Mucosa of descending colon (tissue), 3 donors: ENCODE results near the gene ARHGEF10L. TPM values are rescaled to one million over a fixed set of nuclear protein-coding genes. Genes with fewer than 3 reads are reported as not detected.

Source experiments
- ATAC-seq: fragments of 200-7000 bp; cut with Tn5 transposase; one replicate; pipeline ENCODE4 v1.9.1; 2020; ENCODE audit warnings: mild to moderate bottlenecking, moderate library complexity
- DNase-seq, 3 donors: peaks; one replicate each; pipeline ENCODE4 v3.0.0-alpha.2; 2020
- H3K36me3 ChIP-seq: fragments of 200-600 bp; one replicate; pipeline ENCODE4 v1.8.0; 2021; ENCODE audit warnings: low read depth, mild to moderate bottlenecking
- H3K4me1 ChIP-seq: fragments of 200-600 bp; one replicate; pipeline ENCODE4 v1.8.0; 2021; ENCODE audit warnings: low read depth, mild to moderate bottlenecking
- H3K4me3 ChIP-seq: fragments of 200-600 bp; one replicate; pipeline ENCODE4 v1.8.0; 2021; ENCODE audit warnings: mild to moderate bottlenecking
- H3K9me3 ChIP-seq: fragments of 200-600 bp; one replicate; pipeline ENCODE4 v1.8.0; 2021; ENCODE audit warnings: mild to moderate bottlenecking
- intact Hi-C, 2 donors: fragments of 100-400 bp; cut with DNase I in 1 of 2; cut with micrococcal nuclease in 1 of 2; formaldehyde crosslinking; loops; one replicate each; pipeline versions ENCODE4 v1.11.0 to v1.11.1; 2022; cut with DNase I, micrococcal nuclease
- total RNA-seq, 3 donors: library from RNA; stranded (reverse); fragmentation: NEBNext Ultra II Directional in 2 of 3; extraction: Animal tissue kit (Norgen Biotek cat#: 25700) in 2 of 3; gene quantifications; one replicate each; pipeline versions ENCODE4 v1.2.1 to v1.2.4, GENCODE V29; 2021 to 2023
- TF ChIP-seq, protein P1 (sequence below): fragments of 200-600 bp; IDR thresholded peaks from one replicate; pipeline ENCODE4 v1.8.0; 2022; ENCODE audit warnings: antibody characterized with exemption, mild to moderate bottlenecking
- donor health status: DM: no; HTN: no; CAD: no; lungs with moderate emphysema.
- donor health status: DM: no; HTN: no; CAD: no.
- donor health status: DM: no; HTN: yes; CAD: no.

The ARHGEF10L gene
- total RNA-seq, 3 donors from 2014 or later: 87.6 to 146 (median 144) TPM

DNA sequence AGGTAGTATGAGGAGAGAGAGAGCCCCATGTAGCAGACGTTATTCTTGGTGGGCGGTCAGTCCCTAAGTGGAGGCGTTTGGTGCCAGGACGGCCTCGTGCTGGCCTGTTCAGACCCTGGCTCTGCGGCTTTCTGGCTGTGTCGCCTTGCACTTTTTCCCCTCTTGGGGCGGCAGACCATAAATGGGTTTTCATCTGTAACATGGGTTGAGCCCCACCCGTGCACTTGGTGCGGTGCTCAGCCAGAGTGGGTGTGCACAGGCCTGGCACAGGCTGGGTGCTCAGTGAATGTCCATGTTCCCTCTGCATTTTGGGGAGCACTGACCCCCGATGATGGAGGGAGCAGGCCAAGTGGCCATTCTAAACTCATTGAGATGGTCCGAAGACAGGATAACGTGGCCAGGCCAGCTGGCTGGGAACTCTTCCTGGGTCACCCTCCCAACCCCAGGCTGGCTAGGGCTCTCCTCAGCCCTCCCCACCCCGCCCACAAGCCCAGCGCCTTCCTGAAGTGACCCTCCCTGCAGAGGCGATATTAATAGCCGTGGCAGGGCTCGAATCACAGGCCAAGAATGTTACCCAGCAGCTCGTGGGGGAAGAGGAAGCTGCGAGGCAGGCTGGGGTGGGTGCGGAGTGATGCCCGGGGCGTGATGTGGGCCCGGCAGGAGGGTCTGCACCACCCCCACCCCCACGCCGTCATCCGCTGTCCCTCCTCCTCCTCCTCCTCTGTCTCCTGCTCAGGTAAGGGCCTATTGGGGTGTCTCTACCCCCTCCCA, 78.5 kb downstream of the ARHGEF10L start:
- peak; percentile 23 for ATAC-seq
- TF ChIP-seq, protein P1, sequence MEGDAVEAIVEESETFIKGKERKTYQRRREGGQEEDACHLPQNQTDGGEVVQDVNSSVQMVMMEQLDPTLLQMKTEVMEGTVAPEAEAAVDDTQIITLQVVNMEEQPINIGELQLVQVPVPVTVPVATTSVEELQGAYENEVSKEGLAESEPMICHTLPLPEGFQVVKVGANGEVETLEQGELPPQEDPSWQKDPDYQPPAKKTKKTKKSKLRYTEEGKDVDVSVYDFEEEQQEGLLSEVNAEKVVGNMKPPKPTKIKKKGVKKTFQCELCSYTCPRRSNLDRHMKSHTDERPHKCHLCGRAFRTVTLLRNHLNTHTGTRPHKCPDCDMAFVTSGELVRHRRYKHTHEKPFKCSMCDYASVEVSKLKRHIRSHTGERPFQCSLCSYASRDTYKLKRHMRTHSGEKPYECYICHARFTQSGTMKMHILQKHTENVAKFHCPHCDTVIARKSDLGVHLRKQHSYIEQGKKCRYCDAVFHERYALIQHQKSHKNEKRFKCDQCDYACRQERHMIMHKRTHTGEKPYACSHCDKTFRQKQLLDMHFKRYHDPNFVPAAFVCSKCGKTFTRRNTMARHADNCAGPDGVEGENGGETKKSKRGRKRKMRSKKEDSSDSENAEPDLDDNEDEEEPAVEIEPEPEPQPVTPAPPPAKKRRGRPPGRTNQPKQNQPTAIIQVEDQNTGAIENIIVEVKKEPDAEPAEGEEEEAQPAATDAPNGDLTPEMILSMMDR: no peak
- DNase-seq: no peak
- Histone ChIP-seq H3K4me3 (no peak overlapping the region), H3K9me3 (no peaks in the 10 kb centered on the region), H3K36me3 (peaks cover 18% of the 10 kb centered on the region), H3K4me1 (no peaks in the 10 kb centered on the region)
- intact Hi-C loops: no loop called here

DNA sequence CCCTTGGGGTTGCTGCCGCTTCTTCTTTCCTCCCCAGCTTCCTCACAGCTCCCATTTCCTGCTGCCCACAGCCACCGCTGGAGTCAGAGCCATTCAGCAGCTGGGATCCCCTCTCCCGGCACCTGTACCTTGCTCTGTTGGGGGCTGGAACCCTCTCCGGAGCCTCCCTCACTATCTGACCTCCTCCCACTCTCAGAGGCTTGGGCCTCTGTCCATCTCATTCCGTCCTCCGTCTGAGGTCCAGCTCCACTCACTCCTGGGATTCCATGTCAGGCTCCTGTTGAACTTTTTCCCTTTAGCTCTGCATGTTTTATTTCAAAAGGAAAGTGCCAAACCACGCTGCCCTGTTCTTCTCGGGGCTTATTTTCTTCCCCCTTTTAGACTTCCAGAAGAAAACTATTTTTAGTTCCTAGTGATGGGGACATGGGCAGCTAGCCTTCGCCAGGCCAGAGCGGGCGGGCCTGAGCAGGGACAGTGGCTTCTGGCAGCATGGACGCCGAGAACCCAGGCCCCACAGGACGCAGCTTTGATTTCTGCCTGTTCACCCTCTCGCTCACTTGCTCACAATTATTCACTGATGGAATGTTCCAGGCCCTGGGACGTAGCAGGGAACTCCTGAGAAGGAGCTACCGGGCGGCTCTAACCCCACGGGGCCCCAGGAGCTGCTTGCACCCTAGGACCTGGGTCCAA, 79.2 kb downstream of the ARHGEF10L start:
- ATAC-seq (no peak), DNase-seq (no peak)
- no peak overlapping the region for H3K4me3 ChIP-seq
- intact Hi-C loops: no loop called here
- H3K9me3 ChIP-seq: no peaks in the 10 kb centered on the region
- TF ChIP-seq, protein P1: no peak
- peaks cover 20% of the 10 kb centered on the region for H3K36me3 ChIP-seq
- H3K4me1 ChIP-seq: no peaks in the 10 kb centered on the region

DNA sequence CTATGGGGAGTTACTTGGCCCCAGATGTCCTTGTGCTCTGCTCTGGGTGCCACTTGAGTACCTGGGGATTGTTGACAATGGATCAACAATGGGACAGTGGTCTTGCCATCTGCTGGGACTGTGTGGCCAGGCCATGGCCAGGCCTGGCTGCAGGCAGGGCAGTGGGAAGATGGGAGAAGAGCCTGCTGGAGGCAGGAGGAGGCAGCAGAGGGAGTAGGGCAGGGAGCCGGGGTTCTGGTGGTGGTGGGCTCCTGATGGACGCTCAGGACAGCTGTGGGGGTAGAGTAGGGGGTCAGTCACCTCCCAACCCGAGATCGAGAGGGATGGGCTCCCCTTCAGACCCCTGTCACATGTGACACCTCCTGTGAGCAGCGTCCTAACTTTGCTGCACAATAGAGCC, 81.0 kb downstream of the ARHGEF10L start:
- no peaks in the 10 kb centered on the region for H3K4me1 ChIP-seq

DNA sequence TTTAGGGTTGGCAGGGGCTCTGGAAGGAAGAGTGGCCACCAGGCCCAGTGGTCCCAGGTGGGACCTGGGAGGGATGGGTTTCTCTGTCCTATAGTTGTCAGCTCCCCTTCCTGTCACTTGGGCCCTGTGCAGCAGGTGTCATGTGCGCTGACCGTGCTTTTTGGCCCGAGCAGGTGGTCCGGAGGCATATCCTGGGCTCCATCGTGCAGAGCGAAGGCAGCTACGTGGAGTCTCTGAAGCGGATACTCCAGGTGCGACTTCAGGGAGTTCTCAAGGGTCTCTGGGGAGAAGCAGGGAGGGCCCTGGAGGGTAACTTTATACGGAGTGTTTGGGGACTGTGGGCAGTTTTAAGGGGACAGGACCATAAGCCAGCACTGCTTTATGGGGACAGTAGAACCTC, 82.2 kb downstream of the ARHGEF10L start:
- no peaks in the 10 kb centered on the region for H3K9me3 ChIP-seq
- DNase-seq (no peak), ATAC-seq (no peak)
- H3K36me3 ChIP-seq: peaks cover 30% of the 10 kb centered on the region
- H3K4me1 ChIP-seq: no peaks in the 10 kb centered on the region
- no peak overlapping the region for H3K4me3 ChIP-seq
- TF ChIP-seq, protein P1: no peak
- intact Hi-C loops: no loop called here

More for the DNA sequence above, 81.0 kb downstream of the ARHGEF10L start:
- no peak for ATAC-seq
- Histone ChIP-seq H3K36me3 (peaks cover 28% of the 10 kb centered on the region), H3K9me3 (no peaks in the 10 kb centered on the region), H3K4me3 (no peak overlapping the region)
- intact Hi-C loops: no loop called here
- TF ChIP-seq, protein P1: no peak
- DNase-seq: no peak

DNA sequence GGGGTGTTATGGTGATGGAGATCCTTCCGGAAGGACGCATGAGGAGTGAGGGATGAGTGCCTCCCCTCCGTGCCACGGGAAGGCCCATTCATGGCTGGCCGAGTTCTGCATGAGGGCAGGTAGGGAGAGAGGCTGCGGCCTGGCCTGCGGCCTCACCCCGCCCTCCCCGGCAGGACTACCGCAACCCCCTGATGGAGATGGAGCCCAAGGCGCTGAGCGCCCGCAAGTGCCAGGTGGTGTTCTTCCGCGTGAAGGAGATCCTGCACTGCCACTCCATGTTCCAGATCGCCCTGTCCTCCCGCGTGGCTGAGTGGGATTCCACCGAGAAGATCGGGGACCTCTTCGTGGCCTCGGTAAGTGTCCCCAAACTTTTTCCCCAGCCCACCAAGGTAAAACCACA, 83.3 kb downstream of the ARHGEF10L start:
- DNase-seq (no peak), ATAC-seq (no peak)
- TF ChIP-seq, protein P1: no peak
- intact Hi-C loops: no loop called here
- Histone ChIP-seq H3K36me3 (peaks cover 33% of the 10 kb centered on the region), H3K4me3 (no peak overlapping the region), H3K4me1 (no peaks in the 10 kb centered on the region), H3K9me3 (no peaks in the 10 kb centered on the region)
